Measurements from ENCODE around the gene NABP2. TPM values are rescaled to one million over a fixed set of nuclear protein-coding genes. Genes with fewer than 3 reads are reported as not detected.
A peak's percentile ranks its signal among the peaks of the same experiment; 100 is the strongest.

The NABP2 gene
- total and polyA plus RNA-seq, 10 donors = 13.4 to 24.6 (median 19.3) TPM

DNA sequence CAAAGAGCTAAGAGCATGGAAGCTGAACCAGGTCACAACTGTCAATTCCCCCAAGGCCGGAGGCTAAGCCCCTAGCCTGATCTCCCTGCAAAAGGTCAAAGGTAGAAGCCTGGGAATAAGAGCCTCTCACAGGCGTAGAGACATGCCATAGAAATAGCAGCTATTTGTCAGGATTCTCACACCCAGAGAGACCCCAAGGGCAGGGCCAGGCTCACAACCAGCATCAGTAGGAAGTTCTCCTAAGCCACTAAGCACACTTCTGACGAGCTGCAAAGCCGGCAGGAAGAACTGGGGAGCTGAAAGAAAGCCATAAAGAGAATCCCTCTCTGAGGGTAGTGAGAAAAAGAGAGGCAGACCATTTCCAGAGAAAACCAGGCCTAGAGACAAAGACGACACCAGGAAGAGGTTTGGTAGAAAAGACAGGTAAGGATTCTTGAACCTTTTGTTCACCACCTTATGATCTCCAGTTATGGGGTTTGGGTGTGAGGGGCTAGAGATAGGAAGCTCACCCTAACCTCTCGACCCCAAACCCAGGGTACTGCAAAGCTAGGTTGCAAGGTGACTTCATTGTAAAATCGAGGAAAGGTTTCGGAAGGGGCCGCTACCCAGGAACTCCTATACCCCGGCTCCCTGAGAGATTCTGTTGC lies 35.9 kb upstream of the NABP2 start:
- Histone ChIP-seq H3K4me1 (peaks cover 22 to 54% (median 34%) of the 10 kb centered on the region in 6 donors), H3K9me3 (no peaks in the 10 kb centered on the region), H3K4me3 (peak overlapping the region; percentile 57 to 94 (median 84)), H3K27me3 (replicated peaks in 1 of 7) (no peaks in the 10 kb centered on the region), H3K27ac (peak overlapping the region; percentile 80 to 96 (median 94)), H3K36me3 (peaks cover 0 to 38% (median 34%) of the 10 kb centered on the region in 6 donors)
- no peak for DNase-seq
- no peak for TF ChIP-seq POLR2AphosphoS5 (IDR thresholded peaks at IDR 0.05)
- TF ChIP-seq, protein P1, sequence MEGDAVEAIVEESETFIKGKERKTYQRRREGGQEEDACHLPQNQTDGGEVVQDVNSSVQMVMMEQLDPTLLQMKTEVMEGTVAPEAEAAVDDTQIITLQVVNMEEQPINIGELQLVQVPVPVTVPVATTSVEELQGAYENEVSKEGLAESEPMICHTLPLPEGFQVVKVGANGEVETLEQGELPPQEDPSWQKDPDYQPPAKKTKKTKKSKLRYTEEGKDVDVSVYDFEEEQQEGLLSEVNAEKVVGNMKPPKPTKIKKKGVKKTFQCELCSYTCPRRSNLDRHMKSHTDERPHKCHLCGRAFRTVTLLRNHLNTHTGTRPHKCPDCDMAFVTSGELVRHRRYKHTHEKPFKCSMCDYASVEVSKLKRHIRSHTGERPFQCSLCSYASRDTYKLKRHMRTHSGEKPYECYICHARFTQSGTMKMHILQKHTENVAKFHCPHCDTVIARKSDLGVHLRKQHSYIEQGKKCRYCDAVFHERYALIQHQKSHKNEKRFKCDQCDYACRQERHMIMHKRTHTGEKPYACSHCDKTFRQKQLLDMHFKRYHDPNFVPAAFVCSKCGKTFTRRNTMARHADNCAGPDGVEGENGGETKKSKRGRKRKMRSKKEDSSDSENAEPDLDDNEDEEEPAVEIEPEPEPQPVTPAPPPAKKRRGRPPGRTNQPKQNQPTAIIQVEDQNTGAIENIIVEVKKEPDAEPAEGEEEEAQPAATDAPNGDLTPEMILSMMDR (IDR thresholded peaks at IDR 0.05 in 8 of 11, conservative IDR thresholded peaks at IDR 0.05 in 3 of 11) = no peak
- TF ChIP-seq POLR2A (IDR thresholded peaks at IDR 0.05) = no peak
- WGBS, 5 donors = 9 to 14% (median 10%) methylated on average over 9 to 10 of the region's 10 CpGs
- intact Hi-C loops (cut with DNase I; ENCODE audit: low total_unique reads) = loop anchor here (2.0 kb wide), 1 partner anchor 61 kb away; no protein-coding TSS in a partner anchor

DNA sequence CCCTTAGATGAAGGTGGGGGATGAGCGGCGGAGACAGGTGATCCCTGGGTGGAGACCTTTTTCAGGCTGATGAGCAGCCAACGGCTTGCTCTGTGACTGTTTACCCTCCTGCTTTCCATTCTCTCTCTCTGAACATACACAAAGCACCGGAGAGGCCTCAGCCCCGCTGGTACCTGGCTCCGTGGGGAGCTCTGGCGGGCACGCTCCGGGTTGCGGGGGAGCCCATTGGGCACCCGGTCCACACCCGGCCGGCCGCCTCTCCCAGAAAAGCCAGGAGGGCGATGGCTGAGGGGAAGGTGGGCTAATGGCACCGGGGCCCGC lies 35.4 kb upstream of the NABP2 start:
- DNase-seq = peak; percentile 87
- Histone ChIP-seq H3K36me3 (peaks cover 0 to 33% (median 29%) of the 10 kb centered on the region in 6 donors), H3K27ac (peak overlapping the region; percentile 80 to 96 (median 94)), H3K4me1 (peaks cover 22 to 58% (median 35%) of the 10 kb centered on the region in 6 donors), H3K9me3 (no peaks in the 10 kb centered on the region), H3K4me3 (peak overlapping the region; percentile 57 to 94 (median 84)), H3K27me3 (replicated peaks in 1 of 7) (no peaks in the 10 kb centered on the region)
- TF ChIP-seq POLR2A (IDR thresholded peaks at IDR 0.05) (no peak), POLR2AphosphoS5 (IDR thresholded peaks at IDR 0.05) (no peak)
- TF ChIP-seq, protein P1 (IDR thresholded peaks at IDR 0.05 in 8 of 11, conservative IDR thresholded peaks at IDR 0.05 in 3 of 11) = no peak
- intact Hi-C loops (cut with DNase I; ENCODE audit: low total_unique reads) = loop anchor here (2.0 kb wide), 1 partner anchor 62 kb away; no protein-coding TSS in a partner anchor
- WGBS, 5 donors = 0 to 2% (median 1%) methylated on average over 15 to 17 of the region's 17 CpGs

DNA sequence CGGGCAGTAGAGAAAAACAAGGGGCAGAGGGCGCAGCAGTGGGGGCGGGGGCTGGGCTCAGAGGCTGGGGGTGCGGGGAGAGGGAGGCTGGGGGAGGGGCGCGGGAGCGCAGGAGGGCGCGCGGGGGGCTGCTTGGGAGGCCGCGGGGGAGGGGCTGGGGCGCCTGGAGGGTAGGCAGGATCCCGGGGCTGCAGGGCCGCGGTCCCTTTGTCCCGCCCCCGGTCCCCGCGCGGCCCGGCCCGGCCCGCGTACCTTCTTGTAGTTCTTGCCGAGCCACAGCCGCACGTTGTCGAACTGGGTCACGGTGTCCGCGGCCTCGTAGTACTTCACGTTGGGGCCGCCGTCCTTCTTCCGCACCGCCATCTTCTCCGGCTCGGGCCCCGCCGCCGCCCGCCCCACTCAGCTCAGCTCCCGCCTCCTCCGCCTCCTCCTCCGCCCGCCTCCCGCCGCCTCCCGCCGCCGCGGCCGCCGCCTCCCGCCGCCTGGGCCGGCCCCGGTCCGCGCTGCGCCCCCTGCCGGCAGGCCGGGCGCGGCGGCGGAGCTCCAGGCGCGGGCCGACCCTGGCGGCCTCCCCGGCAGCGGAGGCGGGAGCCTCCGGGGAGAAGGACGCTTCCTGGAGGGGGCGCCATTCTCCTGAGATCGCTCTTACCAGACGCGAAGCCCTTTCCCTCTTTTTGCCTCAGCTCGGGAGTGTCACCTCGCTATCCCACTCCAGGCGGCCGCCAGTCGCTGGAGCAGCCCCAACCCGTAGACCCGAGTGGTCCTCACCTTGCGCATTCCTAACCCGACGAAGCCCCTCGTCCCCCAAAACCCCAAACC lies 34.8 kb upstream of the NABP2 start, which contains the start of gene SMARCC2:
Gene SMARCC2, minus strand, starts transcription at position 385 of the 819 bp plus-strand sequence. Its CDS starts 22 bp downstream, at position 363.
- Histone ChIP-seq H3K36me3 (peaks cover 0 to 28% (median 24%) of the 10 kb centered on the region in 6 donors), H3K9me3 (no peaks in the 10 kb centered on the region), H3K27ac (peak within 1 kb of the TSS; percentile 85 to 96 (median 94)), H3K4me1 (peaks cover 22 to 58% (median 35%) of the 10 kb centered on the region in 6 donors), H3K27me3 (replicated peaks in 1 of 7) (no peaks in the 10 kb centered on the region), H3K4me3 (peak within 1 kb of the TSS; percentile 57 to 94 (median 84))
- whole genome bisulfite sequencing, 5 donors = 1% methylated on average over 31 to 91 of the region's 93 CpGs
- peak; percentile 97 for DNase-seq
- intact Hi-C loops (cut with DNase I; ENCODE audit: low total_unique reads) = loop anchor here (2.0 kb wide), 1 partner anchor 63 kb away; no protein-coding TSS in a partner anchor
- TF ChIP-seq, protein P1 (IDR thresholded peaks at IDR 0.05 in 8 of 11, conservative IDR thresholded peaks at IDR 0.05 in 3 of 11) = peak; percentile 19 to 92 (median 80)
- TF ChIP-seq POLR2A (IDR thresholded peaks at IDR 0.05) (no peak), POLR2AphosphoS5 (IDR thresholded peaks at IDR 0.05) (peak; percentile 72 to 77 (median 72))
